DLD1 (cell line): ENCODE results near the gene CLCN7.

Experiments
- in situ Hi-C: cut with HindIII; loops from 2 replicates; pipeline ENCODE4 v1.10.0; 2017; ENCODE audit warnings: low sequenced_read_pairs

Gene CLCN7

DNA sequence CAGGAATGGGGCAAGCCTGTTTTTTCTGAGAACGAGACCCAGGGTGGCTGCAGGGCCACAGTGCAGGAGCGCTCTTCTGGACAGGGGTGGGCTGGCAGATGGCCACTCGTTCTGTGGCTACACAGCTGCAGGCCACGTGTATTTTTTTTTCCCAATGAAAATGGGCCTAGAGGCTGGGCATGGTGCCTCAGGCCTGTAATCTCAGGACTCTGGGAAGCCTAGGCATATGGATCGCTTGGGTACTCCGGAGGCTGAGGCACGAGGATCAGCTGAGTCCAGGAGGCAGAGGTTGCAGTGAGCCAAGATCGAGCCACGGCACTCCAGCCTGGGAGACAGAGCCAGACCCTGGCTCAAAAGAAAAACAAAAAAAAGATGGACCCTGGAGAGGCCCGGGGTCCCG is 67.1 kb downstream of the CLCN7 start:
- in situ Hi-C loops = no loop called here

DNA sequence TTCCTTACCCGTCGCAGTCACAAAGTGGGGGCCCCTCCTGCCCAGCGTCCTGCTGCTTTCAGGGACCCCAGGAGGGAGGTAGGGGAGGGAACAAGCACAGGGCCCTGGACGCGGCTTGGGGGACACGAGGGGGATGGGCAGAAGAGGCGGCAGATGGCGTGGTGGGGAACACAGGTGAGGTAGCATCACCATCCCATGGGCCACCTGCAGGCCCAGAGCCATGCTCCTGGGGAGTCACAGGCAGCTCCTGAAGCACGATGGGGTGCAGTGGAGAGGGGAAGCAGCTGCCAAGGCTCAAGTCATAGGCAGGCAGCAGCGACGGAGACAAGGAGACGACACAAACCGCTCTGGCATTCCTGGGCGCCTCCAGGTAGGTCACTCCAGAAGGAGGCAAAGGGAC is 71.1 kb downstream of the CLCN7 start:
- in situ Hi-C loops = no loop called here

DNA sequence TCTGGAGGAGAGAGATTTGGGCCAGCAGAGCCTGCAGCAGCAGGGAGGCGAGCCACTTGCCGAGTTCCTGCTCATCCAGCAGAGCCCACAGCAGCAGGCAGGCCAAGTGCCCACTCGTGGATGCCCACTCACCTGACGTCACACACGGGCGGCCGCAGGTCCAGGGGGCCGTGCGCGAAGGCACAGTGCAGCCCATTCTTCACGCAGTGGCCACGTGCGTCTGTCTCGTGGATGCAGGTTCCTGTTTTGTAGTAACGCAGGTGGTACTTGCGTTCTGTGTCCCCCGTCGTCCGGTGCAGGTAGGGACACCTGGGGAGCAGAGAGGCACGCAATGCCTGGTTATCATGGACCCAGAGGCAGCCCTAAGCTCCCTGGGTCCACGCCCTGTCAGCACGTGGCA is 71.8 kb downstream of the CLCN7 start:
- in situ Hi-C loops = no loop called here

DNA sequence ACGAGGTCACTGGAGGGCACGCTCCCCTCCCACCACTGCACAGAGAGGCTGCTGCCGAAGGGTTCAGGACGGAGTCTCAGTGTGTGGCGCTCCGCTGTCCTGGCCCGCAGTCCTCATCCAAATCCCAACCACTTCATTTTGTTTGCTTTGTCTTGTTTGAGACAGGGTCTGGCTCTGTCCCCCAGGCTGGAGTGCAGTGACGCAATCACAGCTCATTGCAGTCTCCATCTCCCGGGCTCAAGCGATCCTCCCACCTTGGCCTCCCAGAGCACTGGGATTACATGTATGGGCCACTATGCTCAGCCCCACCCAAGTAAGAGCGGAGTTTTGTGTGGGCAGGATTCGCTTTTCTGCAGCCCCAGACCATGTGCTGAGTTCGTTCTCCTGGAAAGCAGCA is 73.1 kb downstream of the CLCN7 start:
- in situ Hi-C loops = no loop called here

DNA sequence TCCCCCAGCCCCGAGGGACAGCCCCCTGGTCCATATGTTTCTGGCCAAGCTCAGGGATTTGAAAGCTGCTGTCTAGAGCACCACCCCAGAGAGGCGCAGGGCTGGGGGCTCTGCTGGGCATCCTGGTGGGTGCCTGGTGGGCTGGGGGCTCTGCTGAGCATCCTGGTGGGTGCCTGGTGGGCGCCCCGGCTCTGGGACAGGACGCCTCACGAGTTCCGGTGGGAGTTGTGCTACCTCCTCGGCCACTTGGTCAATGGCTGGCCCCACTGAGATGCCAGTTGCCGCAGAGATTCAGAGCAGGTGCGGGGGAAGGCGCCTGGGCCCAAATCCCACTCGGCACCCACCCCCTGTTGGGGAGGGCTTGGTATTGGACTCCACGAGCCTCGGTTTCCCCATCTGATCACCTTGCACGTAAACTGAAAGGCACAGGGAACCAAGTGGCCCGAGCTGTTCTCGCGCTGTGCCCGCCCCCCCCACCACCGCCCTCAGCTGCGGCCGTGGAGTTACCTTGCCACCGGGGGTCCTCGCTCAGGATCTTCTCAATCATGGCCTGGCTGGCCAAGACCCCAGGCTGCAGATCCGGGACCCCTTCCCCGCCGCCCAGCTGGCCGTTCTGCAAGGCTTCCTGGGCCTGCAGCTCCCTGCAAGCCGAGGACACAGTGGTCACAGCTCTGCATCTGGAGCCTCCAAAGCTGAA is 73.6 kb downstream of the CLCN7 start:
- in situ Hi-C loops = no loop called here

DNA sequence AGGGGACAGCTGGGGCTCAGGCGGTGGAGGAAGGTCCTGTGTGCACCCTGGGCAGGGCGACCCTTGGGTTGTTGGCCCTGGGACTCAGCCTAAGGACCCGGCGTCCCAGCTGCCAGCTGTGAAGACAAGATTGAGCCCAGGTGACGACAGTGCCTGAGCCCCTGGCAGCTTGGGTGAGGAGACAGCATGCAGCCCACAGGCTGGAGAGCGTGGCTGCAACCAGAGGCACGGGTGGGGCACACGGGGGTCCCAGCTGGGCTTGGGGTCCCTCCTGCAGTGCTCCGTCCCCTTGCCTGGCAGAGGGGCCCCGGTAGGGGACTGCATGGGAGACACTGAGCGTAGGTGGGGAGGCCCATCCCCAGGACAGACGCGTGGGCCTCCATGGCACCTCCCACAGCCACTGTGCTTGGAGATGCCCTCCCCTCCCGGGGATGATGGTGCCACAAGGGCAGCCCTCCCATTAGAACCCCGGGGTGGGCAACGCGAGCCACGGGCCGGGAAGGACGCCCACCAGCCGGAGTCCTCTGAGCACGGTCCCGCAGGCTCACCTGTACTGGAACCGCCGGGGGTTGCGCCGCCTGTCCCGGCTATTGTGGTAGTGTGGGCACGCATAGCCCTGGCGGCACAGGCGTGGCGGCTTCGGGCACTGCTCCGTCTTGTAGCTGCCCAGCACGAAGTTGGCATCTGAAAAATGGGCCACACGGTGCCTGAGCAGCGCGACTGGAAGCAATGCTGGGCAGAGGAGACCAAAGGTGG is 75.8 kb downstream of the CLCN7 start:
- in situ Hi-C loops = no loop called here

DNA sequence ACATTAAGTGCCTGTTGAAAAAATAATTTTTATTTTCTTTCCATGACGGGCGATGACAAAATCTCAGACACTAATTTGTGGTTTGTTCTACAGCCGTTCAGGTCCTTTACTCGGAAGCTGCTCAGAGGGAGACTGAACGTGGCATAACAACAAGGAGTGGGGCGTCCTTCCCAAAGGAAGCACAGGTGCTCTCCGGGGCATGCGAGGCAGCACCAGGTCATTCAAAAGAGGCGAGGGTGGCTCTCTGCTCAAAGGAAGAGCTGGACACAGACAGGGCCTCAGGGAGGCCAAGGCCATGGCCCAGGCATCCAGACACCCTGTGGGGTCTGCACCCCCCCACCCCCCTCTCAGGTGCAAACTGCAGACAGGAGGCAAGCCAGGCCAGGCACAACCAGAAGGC is 76.5 kb downstream of the CLCN7 start:
- in situ Hi-C loops = no loop called here

DNA sequence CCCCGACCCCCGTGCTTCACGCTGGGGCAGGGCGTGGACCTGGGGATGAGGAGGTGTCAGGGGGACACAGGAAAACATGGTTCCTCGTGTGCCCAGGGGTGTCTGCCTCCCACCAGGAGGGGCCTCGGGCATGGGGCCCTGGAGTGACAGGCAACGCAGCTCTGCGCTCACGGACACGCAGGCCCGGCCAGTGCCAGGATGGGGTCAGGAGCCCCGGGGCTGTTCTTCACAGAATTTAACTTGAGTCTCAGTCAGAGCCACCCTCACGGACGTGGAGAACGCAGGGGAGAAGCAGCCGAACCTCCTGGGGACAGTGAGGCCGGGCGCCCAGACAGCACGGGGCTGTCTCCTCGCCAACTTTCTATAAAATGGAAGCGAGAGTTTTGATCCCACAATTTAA is 77.0 kb downstream of the CLCN7 start:
- in situ Hi-C loops = no loop called here

DNA sequence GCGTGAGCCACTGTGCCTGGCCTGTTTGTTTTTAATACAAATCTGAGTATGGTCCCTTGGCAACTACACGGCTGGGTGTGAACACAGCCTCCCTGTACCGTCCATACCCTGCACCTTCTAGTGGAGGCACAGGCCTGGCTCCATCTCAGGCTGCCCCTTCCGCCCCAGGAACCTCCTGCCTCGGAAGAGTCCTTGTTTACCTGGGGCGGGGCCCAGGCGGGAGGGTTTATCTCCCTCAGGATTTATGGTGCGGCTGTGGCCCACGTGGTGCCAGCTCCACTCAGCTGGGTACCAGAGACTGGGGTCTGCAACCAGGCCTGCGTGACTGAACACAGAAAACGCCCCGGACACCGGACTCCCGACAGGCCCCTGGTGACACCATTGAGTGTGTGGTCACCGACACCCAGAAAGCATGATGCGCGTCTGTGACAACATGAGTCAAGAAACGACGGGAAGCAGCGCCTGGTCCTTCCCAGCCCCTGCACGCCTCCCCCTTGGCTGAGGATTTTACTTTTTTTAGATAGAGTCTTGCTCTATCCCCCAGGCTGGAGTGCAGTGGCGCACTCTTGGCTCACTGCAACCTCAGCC is 79.3 kb downstream of the CLCN7 start:
- in situ Hi-C loops = no loop called here
